ENCODE data around the gene DCAF17. TPM values are rescaled to one million over a fixed set of nuclear protein-coding genes. Genes with fewer than 3 reads are reported as not detected.

The DCAF17 gene
- polyA plus RNA-seq, 1 experiment: 7.5 TPM

DNA sequence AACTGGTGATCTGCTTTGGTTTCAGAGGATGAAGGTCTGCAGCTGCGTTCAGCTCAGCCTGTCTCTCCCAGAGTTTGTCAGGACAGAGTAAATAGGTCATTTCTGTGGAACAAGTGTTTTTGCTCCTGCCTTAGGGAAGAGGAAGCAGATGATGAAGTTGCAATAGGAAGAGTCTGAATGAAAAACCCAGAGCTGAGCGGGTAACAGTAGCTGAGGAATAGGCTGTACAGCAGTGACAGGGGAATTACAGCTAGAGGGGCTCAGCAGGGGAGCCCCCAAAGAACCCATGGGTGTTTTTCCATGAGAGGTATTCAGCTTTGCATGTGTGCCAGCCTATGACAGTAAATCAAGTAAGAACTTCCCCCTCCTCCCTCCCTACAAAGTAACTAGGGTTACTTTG is 78.0 kb downstream of the DCAF17 start:
- H3K4me3 ChIP-seq (ENCODE audit: low read depth, low read length): no peak overlapping the region
- ChIA-PET CTCF (interaction anchor here (0.5 to 1.4 kb wide), 3 partner anchors 9 to 20 kb away, joined by 3 to 4 read pairs (median 3); partner anchors contain the start of gene CYBRD1), POLR2A (no interaction called here)
- TF ChIP-seq, protein P1, sequence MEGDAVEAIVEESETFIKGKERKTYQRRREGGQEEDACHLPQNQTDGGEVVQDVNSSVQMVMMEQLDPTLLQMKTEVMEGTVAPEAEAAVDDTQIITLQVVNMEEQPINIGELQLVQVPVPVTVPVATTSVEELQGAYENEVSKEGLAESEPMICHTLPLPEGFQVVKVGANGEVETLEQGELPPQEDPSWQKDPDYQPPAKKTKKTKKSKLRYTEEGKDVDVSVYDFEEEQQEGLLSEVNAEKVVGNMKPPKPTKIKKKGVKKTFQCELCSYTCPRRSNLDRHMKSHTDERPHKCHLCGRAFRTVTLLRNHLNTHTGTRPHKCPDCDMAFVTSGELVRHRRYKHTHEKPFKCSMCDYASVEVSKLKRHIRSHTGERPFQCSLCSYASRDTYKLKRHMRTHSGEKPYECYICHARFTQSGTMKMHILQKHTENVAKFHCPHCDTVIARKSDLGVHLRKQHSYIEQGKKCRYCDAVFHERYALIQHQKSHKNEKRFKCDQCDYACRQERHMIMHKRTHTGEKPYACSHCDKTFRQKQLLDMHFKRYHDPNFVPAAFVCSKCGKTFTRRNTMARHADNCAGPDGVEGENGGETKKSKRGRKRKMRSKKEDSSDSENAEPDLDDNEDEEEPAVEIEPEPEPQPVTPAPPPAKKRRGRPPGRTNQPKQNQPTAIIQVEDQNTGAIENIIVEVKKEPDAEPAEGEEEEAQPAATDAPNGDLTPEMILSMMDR (IDR thresholded peaks at IDR 0.05; ENCODE audit: insufficient read depth, low read depth, low read length): no peak
- DNase-seq (ENCODE audit: low read depth): no peak
- no peaks in the 10 kb centered on the region for H3K27me3 ChIP-seq (ENCODE audit: control insufficient read depth, insufficient read depth, low read length)
- H3K36me3 ChIP-seq (ENCODE audit: control insufficient read depth, insufficient read depth, low read length): no peaks in the 10 kb centered on the region

- Histone ChIP-seq H3K36me3 (ENCODE audit: control insufficient read depth, insufficient read depth, low read length) (no peaks in the 10 kb centered on the region), H3K4me3 (ENCODE audit: low read depth, low read length) (no peak overlapping the region), H3K27me3 (ENCODE audit: control insufficient read depth, insufficient read depth, low read length) (no peaks in the 10 kb centered on the region)
- TF ChIP-seq, protein P1 (IDR thresholded peaks at IDR 0.05; ENCODE audit: insufficient read depth, low read depth, low read length): no peak
- CTCF ChIA-PET: no interaction called here
- no peak for DNase-seq (ENCODE audit: low read depth)
- POLR2A ChIA-PET: no interaction called here
These were observed 78.7 kb downstream of the DCAF17 start for GRCh38 chr2:171512683-171513195.

- no peaks in the 10 kb centered on the region for H3K27me3 ChIP-seq (ENCODE audit: control insufficient read depth, insufficient read depth, low read length)
- H3K36me3 ChIP-seq (ENCODE audit: control insufficient read depth, insufficient read depth, low read length): no peaks in the 10 kb centered on the region
- ChIA-PET CTCF (no interaction called here), POLR2A (no interaction called here)
- TF ChIP-seq, protein P1 (IDR thresholded peaks at IDR 0.05; ENCODE audit: insufficient read depth, low read depth, low read length): no peak
- no peak for DNase-seq (ENCODE audit: low read depth)
- no peak overlapping the region for H3K4me3 ChIP-seq (ENCODE audit: low read depth, low read length)
These were observed 79.7 kb downstream of the DCAF17 start for GRCh38 chr2:171513719-171514160.

- Histone ChIP-seq H3K4me3 (ENCODE audit: low read depth, low read length) (no peak overlapping the region), H3K27me3 (ENCODE audit: control insufficient read depth, insufficient read depth, low read length) (no peaks in the 10 kb centered on the region), H3K36me3 (ENCODE audit: control insufficient read depth, insufficient read depth, low read length) (no peaks in the 10 kb centered on the region)
- DNase-seq (ENCODE audit: low read depth): no peak
- CTCF ChIA-PET: no interaction called here
- TF ChIP-seq, protein P1 (IDR thresholded peaks at IDR 0.05; ENCODE audit: insufficient read depth, low read depth, low read length): no peak
- POLR2A ChIA-PET: no interaction called here
These were observed 81.0 kb downstream of the DCAF17 start for GRCh38 chr2:171514908-171515582.

DNA sequence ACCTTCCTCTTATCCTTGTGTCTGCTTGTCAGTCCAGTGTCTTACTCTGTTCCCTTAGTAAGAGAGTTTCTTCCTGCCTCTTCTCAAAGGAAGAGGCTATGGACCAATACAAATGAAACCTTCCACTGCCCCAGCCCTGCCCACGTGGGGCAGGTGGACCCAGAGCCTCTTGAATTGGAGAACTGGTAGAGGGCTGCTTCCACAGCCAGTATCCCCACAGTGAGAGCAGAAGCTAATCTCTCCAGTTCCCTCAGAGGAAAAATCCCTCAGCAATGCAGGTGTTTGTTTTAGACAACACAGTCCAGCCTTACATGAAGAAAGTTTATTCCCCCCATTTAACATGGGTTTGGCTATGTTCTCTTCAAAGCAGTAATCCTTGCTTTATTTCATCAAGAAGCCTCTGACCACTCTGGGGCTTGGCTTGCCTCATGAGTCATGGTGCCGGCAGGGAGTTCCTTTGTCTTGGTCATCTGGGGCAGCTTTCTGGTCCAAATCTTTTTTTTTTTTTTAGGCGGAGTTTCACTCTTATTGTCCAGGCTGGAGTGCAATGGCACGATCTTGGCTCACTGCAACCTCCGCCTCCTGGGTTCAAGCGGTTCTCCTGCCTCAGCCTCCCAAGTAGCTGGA is 81.8 kb downstream of the DCAF17 start:
- POLR2A ChIA-PET: no interaction called here
- TF ChIP-seq, protein P1 (IDR thresholded peaks at IDR 0.05; ENCODE audit: insufficient read depth, low read depth, low read length): no peak
- Histone ChIP-seq H3K27me3 (ENCODE audit: control insufficient read depth, insufficient read depth, low read length) (no peaks in the 10 kb centered on the region), H3K4me3 (ENCODE audit: low read depth, low read length) (no peak overlapping the region), H3K36me3 (ENCODE audit: control insufficient read depth, insufficient read depth, low read length) (no peaks in the 10 kb centered on the region)
- CTCF ChIA-PET: interaction anchor here (0.6 kb wide), 1 partner anchor 1692 kb away, joined by 3 read pairs; no protein-coding TSS in a partner anchor
- no peak for DNase-seq (ENCODE audit: low read depth)

Measured in BJ (cell line).